Left renal cortex interstitium (tissue), 4 donors: ENCODE results near the gene CHRFAM7A. TPM values are rescaled to one million over a fixed set of nuclear protein-coding genes. Genes with fewer than 3 reads are reported as not detected.
"Not testable (repeated sequence)": the region's sequence is repeated elsewhere in the genome, so short reads cannot be mapped to it uniquely, and the experiment has no call there.

Experiments used
- DNase-seq, 4 donors: peaks; one replicate each; pipeline ENCODE4 v3.0.0-alpha.2; 2013; ENCODE audit warnings: low read depth in 4 of 4, low spot score in 2 of 4, missing footprints in 1 of 4
- polyA plus RNA-seq, 4 donors: library from polyadenylated mRNA; unstranded; fragments of 120-200 nt; gene quantifications; one replicate each; pipeline ENCODE4 v1.2.1, GENCODE V29; 2013; ENCODE audit not compliant: insufficient read length in 4 of 4

Gene CHRFAM7A
- polyA plus RNA-seq, 4 donors = 0.56 to 6.3 (median 3.4) TPM

- DNase-seq = not testable (repeated sequence)
Measured at GRCh38 chr15:30326145-30326544, 67.2 kb downstream of the CHRFAM7A start.

- not testable (repeated sequence) for DNase-seq
Measured at GRCh38 chr15:30321063-30321462, 72.3 kb downstream of the CHRFAM7A start.

- DNase-seq = not testable (repeated sequence)
Measured at GRCh38 chr15:30315704-30316103, 77.6 kb downstream of the CHRFAM7A start.

GRCh38 chr15:30310575-30310974 lies 82.8 kb downstream of the CHRFAM7A start:
- not testable (repeated sequence) for DNase-seq

Other genes with a start within 250 kb of the CHRFAM7A start
- gene GOLGA8R, start 20.7 kb upstream of the CHRFAM7A start, polyA plus RNA-seq = 10 to 100 TPM in 2 of 4 donors, 1 to 10 TPM in 2; 3.6 to 14.4 (median 9.5) TPM
- 1 to 10 TPM in 2 of 4 donors, under 1 TPM in 2; 0.31 to 3.3 (median 1.7) TPM for gene GOLGA8Q, start 158.5 kb upstream of the CHRFAM7A start, polyA plus RNA-seq
- 1 to 10 TPM in 2 of 4 donors, under 1 TPM in 2; 0.62 to 1.9 (median 1.2) TPM for gene GOLGA8H, start 210.5 kb upstream of the CHRFAM7A start, polyA plus RNA-seq